PC-3 (cell line): ENCODE results near the gene P3H3. TPM values are rescaled to one million over a fixed set of nuclear protein-coding genes. Genes with fewer than 3 reads are reported as not detected.

Experiments
- ATAC-seq: fragments of 200-7000 bp; cut with Tn5 transposase; 2 replicates; pipeline ENCODE4 v1.9.1; 2020; ENCODE audit warnings: mild to moderate bottlenecking, moderate library complexity
- BruUV-seq: library from RNA; stranded (reverse); fragments of 400-500 nt; replicated peaks from 2 replicates; lab custom pipeline; 2021; lab: Mats Ljungman, UMichigan
- CTCF ChIA-PET: fragments of 300-600 bp; sonication (Branson Sonifier 250); formaldehyde crosslinking; loops from one replicate; lab custom pipeline; 2022; ENCODE audit warnings: antibody characterized with exemption; lab: Charles Lee
- POLR2A ChIA-PET: fragments of 300-600 bp; sonication (Branson Sonifier 250); formaldehyde crosslinking; loops from one replicate; lab custom pipeline; 2022; ENCODE audit warnings: antibody characterized with exemption; ENCODE audit not compliant: unreplicated experiment; lab: Charles Lee
- DNase-seq: peaks from one replicate; pipeline ENCODE4 v3.0.0-alpha.2; 2015
- H2AFZ ChIP-seq: fragments of 300-600 bp; sonication (generic); 2 replicates; pipeline ENCODE4 v1.6.0; 2016; ENCODE audit warnings: antibody characterized with exemption, low read length
- H3F3A ChIP-seq: fragments of 300-600 bp; sonication (generic); one replicate; pipeline ENCODE4 v1.6.0; 2017; ENCODE audit warnings: antibody characterized with exemption, low read length, control low read depth, mild to moderate bottlenecking; ENCODE audit not compliant: unreplicated experiment
- H3K27ac ChIP-seq: fragments of 300-600 bp; sonication (generic); 2 replicates; pipeline ENCODE4 v1.5.1; 2016; ENCODE audit warnings: mild to moderate bottlenecking, low read length
- H3K27me3 ChIP-seq: fragments of 300-600 bp; sonication (generic); 2 replicates; pipeline ENCODE4 v1.6.1; 2016; ENCODE audit warnings: low read length, mixed read lengths
- H3K36me3 ChIP-seq: fragments of 300-600 bp; sonication (generic); 2 replicates; pipeline ENCODE4 v1.6.1; 2016; ENCODE audit warnings: low read depth, mixed run types, low read length, mixed read lengths
- H3K4me1 ChIP-seq: fragments of 300-600 bp; sonication (generic); 2 replicates; pipeline ENCODE4 v1.5.1; 2016; ENCODE audit warnings: low read length; ENCODE audit not compliant: insufficient read depth
- H3K4me2 ChIP-seq: fragments of 300-600 bp; sonication (generic); 2 replicates; pipeline ENCODE4 v1.6.0; 2016; ENCODE audit warnings: low read length
- H3K4me3 ChIP-seq: fragments of 300-600 bp; sonication (generic); 2 replicates; pipeline ENCODE4 v1.5.1; 2016; ENCODE audit warnings: mild to moderate bottlenecking, low read length, mixed read lengths
- H3K79me2 ChIP-seq: fragments of 300-600 bp; sonication (generic); 2 replicates; pipeline ENCODE4 v1.6.1; 2017; ENCODE audit warnings: low read length, mixed read lengths
- H3K9ac ChIP-seq: fragments of 300-600 bp; sonication (generic); 2 replicates; pipeline ENCODE4 v1.6.0; 2016; ENCODE audit warnings: mild to moderate bottlenecking, low read length
- H3K9me2 ChIP-seq: fragments of 300-600 bp; sonication (generic); replicated peaks from 2 replicates; pipeline ENCODE4 v1.6.1; 2016; ENCODE audit warnings: mixed run types, low read length, mixed read lengths
- H3K9me3 ChIP-seq: fragments of 300-600 bp; sonication (generic); 2 replicates; pipeline ENCODE4 v1.6.1; 2016; ENCODE audit warnings: low read length, mixed read lengths
- H4K20me1 ChIP-seq: fragments of 300-600 bp; sonication (generic); 2 replicates; pipeline ENCODE4 v1.6.1; 2016; ENCODE audit warnings: low read length, mixed read lengths
- EZH2 ChIP-seq: fragments of 300-600 bp; sonication (generic); IDR thresholded peaks from one replicate; pipeline ENCODE4 v1.6.1; 2017; ENCODE audit warnings: antibody characterized with exemption, mild to moderate bottlenecking, low read length; ENCODE audit not compliant: unreplicated experiment
- EZH2phosphoT487 ChIP-seq: fragments of 300-600 bp; sonication (generic); IDR thresholded peaks from 2 replicates; pipeline ENCODE4 v1.6.1; 2018; ENCODE audit warnings: mild to moderate bottlenecking, antibody characterized with exemption, low read length, borderline replicate concordance
- intact Hi-C: fragments of 100-400 bp; cut with micrococcal nuclease; formaldehyde crosslinking; loops from 2 replicates; pipeline ENCODE4 v1.9.0; 2023
- total RNA-seq: library from RNA; depleted of rRNA; stranded (reverse); fragments of >200 nt; gene quantifications from 2 replicates; pipeline ENCODE4 v1.2.3, GENCODE V29; 2014
- TF ChIP-seq, protein P1 (sequence below): fragments of 300-600 bp; sonication (generic); conservative IDR thresholded peaks from 2 replicates; pipeline ENCODE4 v1.5.1; 2017; ENCODE audit warnings: antibody characterized with exemption, low read depth, mild to moderate bottlenecking, low read length

P3H3 gene
- total RNA-seq, 1 experiment from 2014 or later = 9.3 TPM

DNA sequence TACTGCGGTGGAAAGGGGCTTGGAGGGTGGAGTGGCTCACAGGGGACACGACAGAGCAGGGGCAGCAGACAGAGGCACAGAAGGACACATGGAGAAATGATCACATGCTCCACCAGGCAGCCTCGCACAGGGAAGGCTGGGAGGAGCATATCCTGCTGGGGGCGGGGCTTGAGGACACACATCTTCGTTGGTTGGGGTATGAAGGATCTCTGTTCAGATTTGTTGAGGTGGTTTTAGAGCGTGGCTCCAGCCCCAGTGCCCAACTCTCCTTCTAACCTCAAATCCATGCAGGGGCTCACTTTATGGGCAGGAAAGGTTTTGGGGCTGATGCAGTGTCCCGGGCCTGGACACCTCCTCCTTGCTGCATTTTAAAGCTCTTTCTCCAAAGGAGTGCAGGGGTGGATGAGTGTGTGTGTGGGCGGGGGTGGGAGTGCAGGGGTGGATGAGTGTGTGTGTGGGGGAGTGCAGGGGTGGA, 733 bp upstream of the P3H3 start:
- no TSS peak for BruUV-seq
- no peaks in the 10 kb centered on the region for H3K27me3 ChIP-seq
- peak overlapping the region; percentile 52; the same call in 1 of the 2 replicates for H2AFZ ChIP-seq
- no peaks in the 10 kb centered on the region for H3K9me2 ChIP-seq
- intact Hi-C loops = no loop called here
- ATAC-seq = peak; percentile 51; the same call in 1 of the 2 replicates
- no peak overlapping the region for H3K9ac ChIP-seq
- no peak overlapping the region for H3K27ac ChIP-seq
- H3K4me1 ChIP-seq = peaks cover 5% of the 10 kb centered on the region; the same call in 1 of the 2 replicates
- no peaks in the 10 kb centered on the region for H4K20me1 ChIP-seq
- ChIA-PET CTCF (no interaction called here), POLR2A (no interaction called here)
- H3K79me2 ChIP-seq = no peaks in the 10 kb centered on the region
- no peaks in the 10 kb centered on the region for H3K9me3 ChIP-seq
- peak overlapping the region; percentile 55 for H3K4me2 ChIP-seq
- DNase-seq = peak; percentile 60
- no peaks in the 10 kb centered on the region for H3K36me3 ChIP-seq
- H3K4me3 ChIP-seq = no peak overlapping the region
- H3F3A ChIP-seq = no peaks in the 10 kb centered on the region
- TF ChIP-seq EZH2 = no peak
- TF ChIP-seq, protein P1, sequence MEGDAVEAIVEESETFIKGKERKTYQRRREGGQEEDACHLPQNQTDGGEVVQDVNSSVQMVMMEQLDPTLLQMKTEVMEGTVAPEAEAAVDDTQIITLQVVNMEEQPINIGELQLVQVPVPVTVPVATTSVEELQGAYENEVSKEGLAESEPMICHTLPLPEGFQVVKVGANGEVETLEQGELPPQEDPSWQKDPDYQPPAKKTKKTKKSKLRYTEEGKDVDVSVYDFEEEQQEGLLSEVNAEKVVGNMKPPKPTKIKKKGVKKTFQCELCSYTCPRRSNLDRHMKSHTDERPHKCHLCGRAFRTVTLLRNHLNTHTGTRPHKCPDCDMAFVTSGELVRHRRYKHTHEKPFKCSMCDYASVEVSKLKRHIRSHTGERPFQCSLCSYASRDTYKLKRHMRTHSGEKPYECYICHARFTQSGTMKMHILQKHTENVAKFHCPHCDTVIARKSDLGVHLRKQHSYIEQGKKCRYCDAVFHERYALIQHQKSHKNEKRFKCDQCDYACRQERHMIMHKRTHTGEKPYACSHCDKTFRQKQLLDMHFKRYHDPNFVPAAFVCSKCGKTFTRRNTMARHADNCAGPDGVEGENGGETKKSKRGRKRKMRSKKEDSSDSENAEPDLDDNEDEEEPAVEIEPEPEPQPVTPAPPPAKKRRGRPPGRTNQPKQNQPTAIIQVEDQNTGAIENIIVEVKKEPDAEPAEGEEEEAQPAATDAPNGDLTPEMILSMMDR = no peak
- no peak for TF ChIP-seq EZH2phosphoT487

DNA sequence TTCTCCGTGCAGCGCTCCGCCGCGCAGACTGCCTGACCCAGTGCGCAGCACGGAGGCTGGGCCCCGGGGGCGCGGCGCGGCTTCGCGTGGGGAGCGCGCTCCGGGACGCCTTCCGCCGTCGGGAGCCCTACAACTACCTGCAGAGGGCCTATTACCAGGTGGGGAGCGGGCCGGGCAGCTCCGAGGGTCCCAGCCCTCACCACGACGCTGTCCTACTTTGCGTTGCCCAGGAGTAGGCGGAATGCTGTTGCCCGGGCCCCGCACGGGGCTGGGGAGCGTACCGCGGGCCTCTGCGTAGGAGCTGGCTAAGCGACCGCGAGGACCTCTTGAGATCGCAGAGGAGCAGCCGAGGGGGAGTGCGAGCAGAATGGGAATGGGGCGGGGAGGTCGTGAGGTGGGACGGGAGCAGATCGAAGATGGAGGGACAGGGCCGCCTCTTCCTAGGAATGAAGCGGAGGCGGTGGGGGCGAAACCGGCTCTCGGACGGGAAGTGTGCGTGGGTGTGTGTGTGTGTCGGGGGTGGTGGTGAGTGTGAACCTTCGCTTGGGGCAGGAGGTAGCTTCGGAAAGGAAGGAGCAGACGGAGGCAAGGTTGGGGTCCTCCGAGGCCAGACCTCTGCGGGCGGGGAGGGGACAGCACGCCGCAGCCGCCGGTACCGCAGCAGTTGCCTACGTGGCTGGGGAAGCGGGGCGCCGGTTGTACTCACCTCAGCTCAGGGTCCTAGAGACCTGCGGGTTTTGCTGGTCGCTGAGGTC, 751 bp downstream of the P3H3 start:
- Histone ChIP-seq H3F3A (no peaks in the 10 kb centered on the region), H3K9me2 (no peaks in the 10 kb centered on the region), H3K4me1 (peaks cover 5% of the 10 kb centered on the region; the same call in 1 of the 2 replicates), H3K27ac (no peak overlapping the region), H3K9ac (peak overlapping the region; percentile 22; the same call in 1 of the 2 replicates), H3K4me2 (peak overlapping the region; percentile 86), H3K27me3 (no peaks in the 10 kb centered on the region), H3K4me3 (peak overlapping the region; percentile 67), H2AFZ (peak overlapping the region; percentile 76), H3K79me2 (no peaks in the 10 kb centered on the region), H3K36me3 (no peaks in the 10 kb centered on the region), H4K20me1 (no peaks in the 10 kb centered on the region), H3K9me3 (no peaks in the 10 kb centered on the region)
- intact Hi-C loops = no loop called here
- ChIA-PET CTCF (no interaction called here), POLR2A (no interaction called here)
- no TSS peak for BruUV-seq
- no peak for ATAC-seq
- no peak for DNase-seq
- TF ChIP-seq, protein P1 = no peak
- TF ChIP-seq EZH2 (no peak), EZH2phosphoT487 (no peak)
